AG09319 (cell line): ENCODE results near the gene CSTF1.

ENCODE experiments used
- DNase-seq: peaks from one replicate; pipeline ENCODE4 v3.0.0-alpha.2; 2010; ENCODE audit warnings: low read depth; ENCODE audit errors: extremely low read depth
- CTCF ChIP-seq: IDR thresholded peaks from 2 replicates; pipeline ENCODE4 v1.5.1; 2011; ENCODE audit warnings: low read depth, mild to moderate bottlenecking, inconsistent platforms, low read length, moderate library complexity

The CSTF1 gene

DNA sequence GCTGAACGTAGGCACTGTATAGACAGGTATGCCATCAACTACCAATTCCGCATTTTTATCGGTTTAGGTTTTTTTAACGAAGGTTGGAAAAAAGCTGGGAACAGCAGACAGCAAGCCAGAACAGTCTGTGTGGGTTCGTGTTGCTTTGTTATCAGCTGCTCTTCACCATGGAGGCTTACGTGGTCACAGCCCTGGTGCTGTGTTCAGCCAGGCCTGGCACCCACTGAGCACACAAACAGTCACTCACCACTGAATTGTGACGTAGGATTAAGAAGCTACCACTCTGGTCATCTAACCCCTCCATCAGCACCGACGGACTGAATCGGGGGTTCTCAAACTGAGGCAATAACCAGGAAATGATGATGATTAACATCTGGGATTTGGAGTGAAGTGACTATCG is 20.5 kb upstream of the CSTF1 start:
- no peak for TF ChIP-seq CTCF
- no peak for DNase-seq

- TF ChIP-seq CTCF: no peak
- DNase-seq: no peak
Observed at GRCh38 chr20:56372850-56373249, 19.6 kb upstream of the CSTF1 start.

GRCh38 chr20:56373942-56374341 is 18.5 kb upstream of the CSTF1 start:
- peak; percentile 90 for DNase-seq
- TF ChIP-seq CTCF: no peak

DNA sequence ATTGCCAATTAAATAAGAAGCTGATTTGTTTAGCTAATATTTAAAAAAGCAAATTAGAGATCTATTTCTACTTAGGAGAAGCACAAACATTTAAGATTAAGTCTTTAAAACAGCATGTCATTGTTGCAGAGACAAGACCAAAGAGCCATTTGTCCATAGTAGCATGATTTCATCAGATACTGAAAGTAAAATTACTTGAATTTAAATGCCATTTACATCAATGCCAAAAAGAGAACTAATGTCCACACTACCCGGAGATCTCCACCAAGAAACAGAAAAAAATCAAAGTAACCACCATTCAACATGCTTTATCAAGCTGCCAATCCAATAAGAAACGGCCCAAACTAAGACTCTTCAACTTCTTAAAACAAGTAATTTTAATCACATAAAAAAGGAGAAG is 16.1 kb upstream of the CSTF1 start:
- no peak for DNase-seq
- TF ChIP-seq CTCF: no peak

DNA sequence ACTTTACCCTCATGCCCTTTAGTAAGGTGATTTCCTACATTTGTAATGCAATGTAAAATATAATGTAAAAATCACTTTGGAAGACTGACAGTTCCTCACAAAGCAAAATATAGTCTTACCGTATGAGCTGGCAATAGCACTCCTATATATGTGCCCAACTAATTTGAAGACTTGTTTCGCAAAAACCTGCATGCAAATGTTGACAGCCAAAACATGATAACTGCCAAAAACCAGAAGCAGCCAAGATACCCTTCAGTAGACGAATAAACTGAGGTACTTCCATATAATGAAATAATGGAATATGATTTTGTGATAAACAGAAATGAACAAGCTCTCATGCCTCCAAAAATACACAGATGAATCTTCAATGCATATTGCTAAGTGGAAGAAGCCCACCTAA is 14.1 kb upstream of the CSTF1 start:
- no peak for DNase-seq
- no peak for TF ChIP-seq CTCF

DNA sequence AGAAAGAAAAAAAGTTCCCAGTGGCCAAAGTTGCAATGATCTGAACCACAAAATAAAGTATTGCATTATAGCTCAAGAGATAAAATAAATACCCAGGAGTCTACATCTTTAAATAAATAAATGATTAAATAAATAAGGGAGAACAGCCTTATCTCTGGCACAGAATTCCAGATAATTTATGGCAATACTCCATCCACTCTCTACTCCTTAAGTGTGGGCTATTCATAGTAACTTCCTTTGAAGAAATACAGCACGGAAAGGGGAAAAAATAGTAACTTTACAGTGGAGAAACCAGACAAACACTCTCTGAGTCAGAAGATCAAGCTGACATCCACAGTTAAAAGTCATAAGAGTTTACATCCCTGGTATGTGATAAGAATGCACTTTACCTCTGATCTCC is 12.1 kb upstream of the CSTF1 start:
- TF ChIP-seq CTCF: no peak
- no peak for DNase-seq

GRCh38 chr20:56381501-56381900 is 10.9 kb upstream of the CSTF1 start:
- TF ChIP-seq CTCF: no peak
- DNase-seq: no peak
